HG03095 (cell line): ENCODE measurements around the gene ATP12A.

Experiments
- ATAC-seq: cut with Tn5 transposase; IDR thresholded peaks from one replicate; pipeline ENCODE4 v1.9.1; 2021; ENCODE audit warnings: moderate library complexity; ENCODE audit not compliant: unreplicated experiment

Gene ATP12A

GRCh38 chr13:24725379-24725778 lies 45.2 kb downstream of the ATP12A start:
- ATAC-seq: no peak

GRCh38 chr13:24727731-24728601 lies 47.8 kb downstream of the ATP12A start:
- ATAC-seq: peak; percentile 79

- ATAC-seq: peak; percentile 73
Measured at GRCh38 chr13:24730873-24731567, 50.8 kb downstream of the ATP12A start.

- no peak for ATAC-seq
Measured at GRCh38 chr13:24734950-24735349, 54.7 kb downstream of the ATP12A start.

GRCh38 chr13:24737042-24737441 lies 56.8 kb downstream of the ATP12A start:
- ATAC-seq: no peak

- ATAC-seq: no peak
Measured at GRCh38 chr13:24738366-24738847, 58.2 kb downstream of the ATP12A start.

- no peak for ATAC-seq
Measured at GRCh38 chr13:24740014-24740890, 60.0 kb downstream of the ATP12A start.

- no peak for ATAC-seq
Measured at GRCh38 chr13:24741016-24741662, 60.9 kb downstream of the ATP12A start.

- ATAC-seq: no peak
Measured at GRCh38 chr13:24741791-24742190, 61.6 kb downstream of the ATP12A start.

- no peak for ATAC-seq
Measured at GRCh38 chr13:24742294-24742693, 62.1 kb downstream of the ATP12A start.

- ATAC-seq: no peak
Measured at GRCh38 chr13:24742977-24743376, 62.8 kb downstream of the ATP12A start.

GRCh38 chr13:24744247-24744646 lies 64.0 kb downstream of the ATP12A start:
- no peak for ATAC-seq

- ATAC-seq: no peak
Measured at GRCh38 chr13:24745516-24745860, 65.3 kb downstream of the ATP12A start.

- ATAC-seq: no peak
Measured at GRCh38 chr13:24745861-24746617, 65.8 kb downstream of the ATP12A start.

GRCh38 chr13:24746618-24747247 lies 66.5 kb downstream of the ATP12A start:
- ATAC-seq: no peak

- no peak for ATAC-seq
Measured at GRCh38 chr13:24747248-24748060, 67.2 kb downstream of the ATP12A start.

GRCh38 chr13:24748061-24748400 lies 67.8 kb downstream of the ATP12A start:
- ATAC-seq: no peak

GRCh38 chr13:24759197-24759596 lies 79.0 kb downstream of the ATP12A start:
- ATAC-seq: no peak
